Endothelial cell of umbilical vein (primary cell): ENCODE data around the gene ANO6. TPM values are rescaled to one million over a fixed set of nuclear protein-coding genes. Genes with fewer than 3 reads are reported as not detected.

Source experiments
- BruUV-seq: library from RNA; stranded (reverse); fragments of 400-500 nt; replicated peaks from 2 replicates; lab custom pipeline; 2021; lab: Mats Ljungman, UMichigan
- CTCF ChIA-PET: fragments of 300-600, 350-600 bp; sonication (Branson Sonifier 250); formaldehyde crosslinking; loops from one replicate; lab custom pipeline; 2021; ENCODE audit warnings: antibody characterized with exemption, inconsistent platforms; lab: Charles Lee
- POLR2A ChIA-PET: fragments of 300-600, 350-600 bp; sonication (Branson Sonifier 250); formaldehyde crosslinking; loops from one replicate; lab custom pipeline; 2021; ENCODE audit warnings: antibody characterized with exemption, inconsistent platforms; lab: Charles Lee
- DNase-seq: peaks from one replicate; pipeline ENCODE4 v3.0.0-alpha.2; 2011; ENCODE audit warnings: low read depth, low spot score
- FAIRE-seq: peaks from 2 replicates; lab custom pipeline; 2011; peaks lifted over from hg19 to GRCh38; lab: Jason Lieb, UNC
- H2AFZ ChIP-seq: 2 replicates; pipeline ENCODE4 v1.6.0; 2012; ENCODE audit warnings: low read depth, low read length, control low read depth, inconsistent platforms
- H3K27ac ChIP-seq: 2 replicates; pipeline ENCODE4 v1.5.1; 2011; ENCODE audit warnings: low read depth, mild to moderate bottlenecking, control low read depth, low read length, moderate library complexity; ENCODE audit not compliant: insufficient read depth
- H3K27me3 ChIP-seq, 2 experiments: 2 replicates each; pipeline versions ENCODE4 v1.6.0 to v1.6.1; 2011; ENCODE audit warnings: low read length in 2 of 2, mixed read lengths in 1 of 2; ENCODE audit not compliant: control insufficient read depth in 2 of 2, insufficient read depth in 2 of 2
- H3K36me3 ChIP-seq, 2 experiments: 2 replicates in 1 of 2; 3 replicates in 1 of 2; pipeline ENCODE4 v1.5.1; 2011; ENCODE audit warnings: low read length in 2 of 2, mild to moderate bottlenecking in 1 of 2, moderate library complexity in 1 of 2; ENCODE audit not compliant: control insufficient read depth in 2 of 2, insufficient read depth in 2 of 2; ENCODE audit errors: extremely low read depth in 1 of 2
- H3K4me1 ChIP-seq: 3 replicates; pipeline ENCODE4 v1.5.1; 2011; ENCODE audit warnings: mild to moderate bottlenecking, low read length; ENCODE audit not compliant: control insufficient read depth, insufficient read depth; ENCODE audit errors: extremely low read depth
- H3K4me2 ChIP-seq: 2 replicates; pipeline ENCODE4 v1.6.1; 2011; ENCODE audit warnings: low read length, control low read depth, mixed read lengths; ENCODE audit not compliant: insufficient read depth
- H3K4me3 ChIP-seq, 3 experiments: fragments of 200-600 bp in 1 of 3; sonication (generic), shearing (Covaris generic) in 1 of 3; replicated peaks in 1 of 3; 2 replicates each; pipeline ENCODE4 v1.5.1; 2011 to 2016; ENCODE audit warnings: control low read depth in 3 of 3, low read length in 3 of 3, mild to moderate bottlenecking in 2 of 3, inconsistent platforms in 1 of 3, low read depth in 1 of 3, moderate library complexity in 1 of 3; ENCODE audit not compliant: insufficient read depth in 1 of 3
- H3K79me2 ChIP-seq: 2 replicates; pipeline ENCODE4 v1.6.0; 2012; ENCODE audit warnings: low read length, inconsistent platforms; ENCODE audit not compliant: control insufficient read depth, insufficient read depth
- H3K9ac ChIP-seq: replicated peaks from 2 replicates; pipeline ENCODE3; 2011; ENCODE audit warnings: low read length, control low read depth; ENCODE audit not compliant: insufficient read depth; ENCODE audit errors: extremely low read depth
- H3K9me1 ChIP-seq: replicated peaks from 3 replicates; pipeline ENCODE4 v1.6.0; 2011; ENCODE audit warnings: mild to moderate bottlenecking, low read length; ENCODE audit not compliant: control insufficient read depth, insufficient read depth; ENCODE audit errors: extremely low read depth
- H3K9me3 ChIP-seq: replicated peaks from 2 replicates; pipeline ENCODE4 v1.5.1; 2012; ENCODE audit warnings: low read length, inconsistent platforms; ENCODE audit not compliant: control insufficient read depth, insufficient read depth
- H4K20me1 ChIP-seq: replicated peaks from 2 replicates; pipeline ENCODE3; 2011; ENCODE audit warnings: mild to moderate bottlenecking, low read length; ENCODE audit not compliant: control insufficient read depth, insufficient read depth; ENCODE audit errors: extremely low read depth
- EZH2 ChIP-seq: IDR thresholded peaks from 2 replicates; pipeline ENCODE4 v1.6.1; 2012; ENCODE audit warnings: borderline replicate concordance, low read depth, mild to moderate bottlenecking, moderate library complexity, low read length, inconsistent platforms; ENCODE audit not compliant: severe bottlenecking
- FOS ChIP-seq: IDR thresholded peaks from 2 replicates; pipeline ENCODE4 v1.6.1; 2011; ENCODE audit warnings: mild to moderate bottlenecking, low read length, moderate library complexity, borderline replicate concordance; ENCODE audit not compliant: insufficient read depth
- GATA2 ChIP-seq: IDR thresholded peaks from 2 replicates; pipeline ENCODE4 v1.7.0; 2011; ENCODE audit warnings: low read depth, mild to moderate bottlenecking, moderate library complexity, mixed read lengths, low read length; ENCODE audit not compliant: insufficient read length, insufficient read depth
- JUN ChIP-seq: IDR thresholded peaks from 2 replicates; pipeline ENCODE4 v1.6.1; 2011; ENCODE audit warnings: borderline replicate concordance, low read depth; ENCODE audit not compliant: insufficient read length, insufficient read depth
- MYC ChIP-seq: IDR thresholded peaks from one replicate; pipeline ENCODE4 v1.6.1; 2011; ENCODE audit warnings: mild to moderate bottlenecking, low read depth, low read length
- POLR2A ChIP-seq: IDR thresholded peaks from 2 replicates; pipeline ENCODE4 v1.6.1; 2012; ENCODE audit warnings: low read depth, mild to moderate bottlenecking, control low read depth, low read length
- POLR2AphosphoS5 ChIP-seq: IDR thresholded peaks from 2 replicates; pipeline ENCODE4 v1.6.1; 2012; ENCODE audit warnings: low read depth, mild to moderate bottlenecking, control low read depth, low read length, moderate library complexity; ENCODE audit not compliant: insufficient read depth
- dilution Hi-C: fragments of 300-500 bp; cut with MboI; formaldehyde crosslinking; loops from one replicate; pipeline ENCODE4 v1.15.0; 2019; ENCODE audit warnings: low sequenced_read_pairs; ENCODE audit not compliant: extremely low pct_ligation_motif_present
- intact Hi-C: fragments of 100-400 bp; cut with micrococcal nuclease; formaldehyde crosslinking; loops from one replicate; pipeline ENCODE4 v1.10.0; 2022
- polyA plus RNA-seq, 4 experiments: library from polyadenylated mRNA; depleted of rRNA in 3 of 4; stranded (reverse) in 3 of 4; unstranded in 1 of 4; fragments of >200 nt; gene quantifications; 2 replicates each; pipeline versions ENCODE4 v1.2.1 to v1.2.3, GENCODE V29; 2011 to 2012; ENCODE audit warnings: missing spikeins in 1 of 4
- total RNA-seq: library from RNA; stranded (reverse); gene quantifications from 2 replicates; pipeline ENCODE4 v1.2.3, GENCODE V29; 2021
- TF ChIP-seq, protein P1 (sequence below), 2 donors: IDR thresholded peaks; 1 replicate in 1 of 2; 2 replicates in 1 of 2; pipeline ENCODE4 v1.5.1; 2011; ENCODE audit warnings: low read length in 2 of 2, mild to moderate bottlenecking in 2 of 2, moderate library complexity in 2 of 2, control low read depth in 1 of 2, inconsistent platforms in 1 of 2, low read depth in 1 of 2; ENCODE audit not compliant: insufficient read depth in 1 of 2; ENCODE audit errors: extremely low read depth in 1 of 2
- TF ChIP-seq, protein P2 (sequence below): IDR thresholded peaks from 2 replicates; pipeline ENCODE4 v1.6.1; 2011; ENCODE audit not compliant: insufficient read depth, insufficient read length

ANO6 gene
- total and polyA plus RNA-seq, 2 donors (not counting 3 experiments of a cell fraction or from before 2014, with no cell fraction given), result 21.3 to 67.6 TPM

DNA sequence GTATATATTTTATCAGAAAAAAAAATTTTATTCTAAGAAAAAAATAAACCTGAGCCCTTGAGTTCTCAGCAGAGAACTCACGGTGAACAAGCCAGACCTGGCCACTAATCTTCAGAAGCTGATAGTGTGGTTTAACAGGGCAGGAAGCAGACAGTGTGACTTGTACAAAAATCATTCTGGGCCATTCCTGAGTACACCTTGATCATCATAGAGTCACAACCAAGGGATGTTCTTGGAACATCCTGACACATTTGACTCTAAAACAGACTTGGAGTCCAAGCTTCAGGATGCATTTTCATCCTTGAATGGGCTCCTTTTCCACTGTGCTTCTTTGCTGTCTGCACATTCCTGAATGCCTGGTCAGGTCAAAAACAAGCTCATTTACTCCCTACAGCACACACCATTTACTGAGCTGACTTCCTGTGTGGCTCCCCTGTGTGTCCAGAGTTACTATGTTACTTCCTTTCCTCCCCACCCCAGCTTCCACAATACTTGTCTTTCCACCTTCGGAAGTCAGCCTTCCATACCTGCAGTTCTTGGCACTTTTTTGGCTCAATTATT, 112.0 kb downstream of the ANO6 start:
- no peak for TF ChIP-seq EZH2
- TF ChIP-seq POLR2AphosphoS5, result no peak
- TF ChIP-seq JUN, result no peak
- POLR2A ChIA-PET, result no interaction called here
- CTCF ChIA-PET, result interaction anchor here (0.9 to 1.8 kb wide), 7 partner anchors 8 to 61 kb away, joined by 3 to 7 read pairs (median 4); no protein-coding TSS in a partner anchor
- Histone ChIP-seq H3K79me2 (peaks cover 5% of the 10 kb centered on the region), H3K9me3 (no peaks in the 10 kb centered on the region), H3K9ac (no peak overlapping the region), H2AFZ (no peak overlapping the region), H3K36me3 (peaks cover 2 to 4% of the 10 kb centered on the region in 2 experiments), H4K20me1 (no peaks in the 10 kb centered on the region), H3K4me1 (peaks cover 4% of the 10 kb centered on the region), H3K4me3 (no peak overlapping the region), H3K27ac (no peak overlapping the region), H3K27me3 (no peaks in the 10 kb centered on the region), H3K9me1 (no peaks in the 10 kb centered on the region), H3K4me2 (no peak overlapping the region)
- intact Hi-C loops (no loop called here), dilution Hi-C loops (no loop called here)
- BruUV-seq, result no TSS peak
- no peak for DNase-seq
- FAIRE-seq, result no peak

DNA sequence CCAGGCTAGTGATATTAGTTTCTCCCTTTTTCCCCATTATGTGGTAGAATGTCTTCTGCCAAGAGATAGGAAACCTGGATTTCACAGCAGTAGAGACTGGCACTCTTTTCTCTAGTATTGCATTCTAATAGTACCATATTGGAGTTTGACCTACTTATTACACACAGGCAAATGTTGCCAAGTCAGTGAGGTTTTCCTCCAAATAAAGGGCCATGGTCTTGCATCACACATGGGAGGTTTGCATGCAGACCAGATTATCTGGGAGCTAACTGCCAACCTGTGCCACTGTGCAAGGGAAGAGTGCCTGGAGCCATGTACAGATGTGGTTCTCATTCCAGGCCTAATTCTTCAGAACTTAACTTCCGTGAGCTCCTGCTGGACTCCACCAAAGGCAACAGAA, 113.3 kb downstream of the ANO6 start:
- no peaks in the 10 kb centered on the region for H3K9me3 ChIP-seq
- no peaks in the 10 kb centered on the region for H3K9me1 ChIP-seq
- H3K27ac ChIP-seq, result no peak overlapping the region
- intact Hi-C loops, result no loop called here
- H3K36me3 ChIP-seq, result peaks cover 2 to 4% of the 10 kb centered on the region in 2 experiments
- H3K9ac ChIP-seq, result no peak overlapping the region
- DNase-seq, result no peak
- no TSS peak for BruUV-seq
- H4K20me1 ChIP-seq, result no peaks in the 10 kb centered on the region
- H3K4me3 ChIP-seq, result no peak overlapping the region
- H3K4me1 ChIP-seq, result peaks cover 4% of the 10 kb centered on the region
- peaks cover 2% of the 10 kb centered on the region for H3K79me2 ChIP-seq
- no peak overlapping the region for H2AFZ ChIP-seq
- no peaks in the 10 kb centered on the region for H3K27me3 ChIP-seq
- H3K4me2 ChIP-seq, result no peak overlapping the region
- POLR2A ChIA-PET, result no interaction called here
- no peak for TF ChIP-seq JUN
- TF ChIP-seq EZH2, result no peak
- TF ChIP-seq FOS, result no peak
- no peak for TF ChIP-seq GATA2
- TF ChIP-seq MYC, result no peak
- no peak for TF ChIP-seq POLR2AphosphoS5
- TF ChIP-seq, protein P1, sequence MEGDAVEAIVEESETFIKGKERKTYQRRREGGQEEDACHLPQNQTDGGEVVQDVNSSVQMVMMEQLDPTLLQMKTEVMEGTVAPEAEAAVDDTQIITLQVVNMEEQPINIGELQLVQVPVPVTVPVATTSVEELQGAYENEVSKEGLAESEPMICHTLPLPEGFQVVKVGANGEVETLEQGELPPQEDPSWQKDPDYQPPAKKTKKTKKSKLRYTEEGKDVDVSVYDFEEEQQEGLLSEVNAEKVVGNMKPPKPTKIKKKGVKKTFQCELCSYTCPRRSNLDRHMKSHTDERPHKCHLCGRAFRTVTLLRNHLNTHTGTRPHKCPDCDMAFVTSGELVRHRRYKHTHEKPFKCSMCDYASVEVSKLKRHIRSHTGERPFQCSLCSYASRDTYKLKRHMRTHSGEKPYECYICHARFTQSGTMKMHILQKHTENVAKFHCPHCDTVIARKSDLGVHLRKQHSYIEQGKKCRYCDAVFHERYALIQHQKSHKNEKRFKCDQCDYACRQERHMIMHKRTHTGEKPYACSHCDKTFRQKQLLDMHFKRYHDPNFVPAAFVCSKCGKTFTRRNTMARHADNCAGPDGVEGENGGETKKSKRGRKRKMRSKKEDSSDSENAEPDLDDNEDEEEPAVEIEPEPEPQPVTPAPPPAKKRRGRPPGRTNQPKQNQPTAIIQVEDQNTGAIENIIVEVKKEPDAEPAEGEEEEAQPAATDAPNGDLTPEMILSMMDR (IDR thresholded peaks at IDR 0.05; ENCODE audit: extremely low read depth in 1 of 2, insufficient read depth in 1 of 2, low read depth in 1 of 2, low read length in 2 of 2), result no peak
- TF ChIP-seq POLR2A, result no peak
- TF ChIP-seq, protein P2, sequence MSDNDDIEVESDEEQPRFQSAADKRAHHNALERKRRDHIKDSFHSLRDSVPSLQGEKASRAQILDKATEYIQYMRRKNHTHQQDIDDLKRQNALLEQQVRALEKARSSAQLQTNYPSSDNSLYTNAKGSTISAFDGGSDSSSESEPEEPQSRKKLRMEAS, result no peak
- CTCF ChIA-PET, result no interaction called here
- FAIRE-seq, result no peak
- dilution Hi-C loops, result no loop called here
